ES-I3 (cell line): Measurements from ENCODE around the gene RHOBTB1.

Experiments
- H3K36me3 ChIP-seq: 2 replicates; pipeline ENCODE4 v1.6.1; 2013; ENCODE audit warnings: mild to moderate bottlenecking, low read length, control low read depth, moderate library complexity; ENCODE audit not compliant: insufficient read depth
- H3K4me1 ChIP-seq: 2 replicates; pipeline ENCODE4 v1.6.1; 2013; ENCODE audit warnings: mild to moderate bottlenecking, control low read depth, low read length; ENCODE audit not compliant: insufficient read depth
- H3K9ac ChIP-seq: 2 replicates; pipeline ENCODE4 v1.6.1; 2013; ENCODE audit warnings: low read depth, mild to moderate bottlenecking, low read length, moderate library complexity
- H3K9me3 ChIP-seq: 2 replicates; pipeline ENCODE4 v1.6.1; 2013; ENCODE audit warnings: mild to moderate bottlenecking, low read length, moderate library complexity; ENCODE audit not compliant: control insufficient read depth, insufficient read depth

The RHOBTB1 gene

GRCh38 chr10:60944058-60944909, at the start of gene RHOBTB1:
Gene RHOBTB1 (minus strand): TSS chr10:60944185. CDS start chr10:60911542, 32,643 bp downstream.
- Histone ChIP-seq H3K9me3 (no peaks in the 10 kb centered on the region), H3K4me1 (peaks cover 10% of the 10 kb centered on the region), H3K36me3 (no peaks in the 10 kb centered on the region), H3K9ac (peak within 1 kb of the TSS; percentile 92)

- Histone ChIP-seq H3K36me3 (no peaks in the 10 kb centered on the region), H3K4me1 (no peaks in the 10 kb centered on the region), H3K9ac (no peak overlapping the region), H3K9me3 (no peaks in the 10 kb centered on the region)
Measured at GRCh38 chr10:60992636-60993035, 48.7 kb upstream of the RHOBTB1 start.

- Histone ChIP-seq H3K9me3 (no peaks in the 10 kb centered on the region), H3K9ac (no peak overlapping the region), H3K36me3 (no peaks in the 10 kb centered on the region), H3K4me1 (peaks cover 7% of the 10 kb centered on the region)
Measured at GRCh38 chr10:60990663-60991062, 46.7 kb upstream of the RHOBTB1 start.

GRCh38 chr10:60989400-60989876, 45.5 kb upstream of the RHOBTB1 start:
- Histone ChIP-seq H3K4me1 (peaks cover 7% of the 10 kb centered on the region), H3K9me3 (no peaks in the 10 kb centered on the region), H3K9ac (no peak overlapping the region), H3K36me3 (no peaks in the 10 kb centered on the region)

GRCh38 chr10:60986791-60987190, 42.8 kb upstream of the RHOBTB1 start:
- H3K9ac ChIP-seq: no peak overlapping the region
- H3K36me3 ChIP-seq: no peaks in the 10 kb centered on the region
- H3K9me3 ChIP-seq: no peaks in the 10 kb centered on the region
- H3K4me1 ChIP-seq: peaks cover 7% of the 10 kb centered on the region

- H3K36me3 ChIP-seq: no peaks in the 10 kb centered on the region
- no peak overlapping the region for H3K9ac ChIP-seq
- peaks cover 7% of the 10 kb centered on the region for H3K4me1 ChIP-seq
- H3K9me3 ChIP-seq: no peaks in the 10 kb centered on the region
Measured at GRCh38 chr10:60985951-60986350, 42.0 kb upstream of the RHOBTB1 start.

GRCh38 chr10:60980997-60981396, 37.0 kb upstream of the RHOBTB1 start:
- Histone ChIP-seq H3K9ac (no peak overlapping the region), H3K36me3 (no peaks in the 10 kb centered on the region), H3K4me1 (peaks cover 4% of the 10 kb centered on the region; the same call in 1 of the 2 replicates), H3K9me3 (no peaks in the 10 kb centered on the region)

- Histone ChIP-seq H3K36me3 (no peaks in the 10 kb centered on the region), H3K9me3 (no peaks in the 10 kb centered on the region), H3K9ac (no peak overlapping the region), H3K4me1 (peaks cover 4% of the 10 kb centered on the region; the same call in 1 of the 2 replicates)
Measured at GRCh38 chr10:60979667-60980104, 35.7 kb upstream of the RHOBTB1 start.

GRCh38 chr10:60978287-60979115, 34.5 kb upstream of the RHOBTB1 start:
- Histone ChIP-seq H3K9me3 (no peaks in the 10 kb centered on the region), H3K4me1 (peaks cover 4% of the 10 kb centered on the region; the same call in 1 of the 2 replicates), H3K36me3 (no peaks in the 10 kb centered on the region), H3K9ac (no peak overlapping the region)

GRCh38 chr10:60977161-60978122, 33.5 kb upstream of the RHOBTB1 start:
- Histone ChIP-seq H3K9ac (no peak overlapping the region), H3K36me3 (no peaks in the 10 kb centered on the region), H3K9me3 (no peaks in the 10 kb centered on the region), H3K4me1 (peaks cover 4% of the 10 kb centered on the region; the same call in 1 of the 2 replicates)

- peaks cover 4% of the 10 kb centered on the region; the same call in 1 of the 2 replicates for H3K4me1 ChIP-seq
- no peak overlapping the region for H3K9ac ChIP-seq
- no peaks in the 10 kb centered on the region for H3K36me3 ChIP-seq
Measured at GRCh38 chr10:60976687-60977086, 32.7 kb upstream of the RHOBTB1 start.

GRCh38 chr10:60975716-60976115, 31.7 kb upstream of the RHOBTB1 start:
- H3K9ac ChIP-seq: no peak overlapping the region
- H3K9me3 ChIP-seq: no peaks in the 10 kb centered on the region
- H3K36me3 ChIP-seq: no peaks in the 10 kb centered on the region
- peaks cover 4% of the 10 kb centered on the region; the same call in 1 of the 2 replicates for H3K4me1 ChIP-seq

More at GRCh38 chr10:60976687-60977086, 32.7 kb upstream of the RHOBTB1 start:
- H3K9me3 ChIP-seq: no peaks in the 10 kb centered on the region

GRCh38 chr10:60974463-60975149, 30.6 kb upstream of the RHOBTB1 start:
- no peaks in the 10 kb centered on the region for H3K36me3 ChIP-seq
- H3K4me1 ChIP-seq: peaks cover 4% of the 10 kb centered on the region; the same call in 1 of the 2 replicates
- H3K9me3 ChIP-seq: no peaks in the 10 kb centered on the region
- H3K9ac ChIP-seq: no peak overlapping the region
